ENCODE data around the gene KANSL1. TPM values are rescaled to one million over a fixed set of nuclear protein-coding genes. Genes with fewer than 3 reads are reported as not detected.
A peak's percentile ranks its signal among the peaks of the same experiment; 100 is the strongest.
"Not testable (repeated sequence)": the region's sequence is repeated elsewhere in the genome, so short reads cannot be mapped to it uniquely, and the experiment has no call there.

KANSL1 gene
- total RNA-seq, 1 donor from 2014 or later: 121 TPM

GRCh38 chr17:46108120-46108519 lies 85.1 kb downstream of the KANSL1 start:
- Mint-ChIP-seq H3K9me3 (no peaks in the 10 kb centered on the region), H3K36me3 (ENCODE audit: low read depth) (peaks cover 1% of the 10 kb centered on the region), H3K27ac (ENCODE audit: unreplicated experiment) (no peak overlapping the region), H3K4me1 (peaks cover 63% of the 10 kb centered on the region), H3K4me3 (no peak overlapping the region), H3K27me3 (ENCODE audit: low read depth) (no peaks in the 10 kb centered on the region)
- DNase-seq (ENCODE audit: low read depth, low spot score): no peak
- TF ChIP-seq CTCF (conservative IDR thresholded peaks at IDR 0.05): no peak

GRCh38 chr17:46106966-46107644 lies 86.1 kb downstream of the KANSL1 start:
- peak overlapping the region; percentile 76 for H3K27ac Mint-ChIP-seq (ENCODE audit: unreplicated experiment)
- H3K36me3 Mint-ChIP-seq (ENCODE audit: low read depth): no peaks in the 10 kb centered on the region
- no peak for TF ChIP-seq CTCF (conservative IDR thresholded peaks at IDR 0.05)
- H3K27me3 Mint-ChIP-seq (ENCODE audit: low read depth): no peaks in the 10 kb centered on the region
- DNase-seq (ENCODE audit: low read depth, low spot score): no peak
- H3K4me1 Mint-ChIP-seq: peaks cover 66% of the 10 kb centered on the region
- no peaks in the 10 kb centered on the region for H3K9me3 Mint-ChIP-seq
- H3K4me3 Mint-ChIP-seq: peak overlapping the region; percentile 53

GRCh38 chr17:46102806-46103205 lies 90.4 kb downstream of the KANSL1 start:
- H3K27me3 Mint-ChIP-seq (ENCODE audit: low read depth); DNase-seq (ENCODE audit: low read depth, low spot score); H3K36me3 Mint-ChIP-seq (ENCODE audit: low read depth); H3K9me3 Mint-ChIP-seq; H3K4me3 Mint-ChIP-seq; H3K27ac Mint-ChIP-seq (ENCODE audit: unreplicated experiment): not testable (repeated sequence)
- H3K4me1 Mint-ChIP-seq: peaks cover 58% of the 10 kb centered on the region

GRCh38 chr17:46101785-46102617 lies 91.2 kb downstream of the KANSL1 start:
- H3K4me3 Mint-ChIP-seq; H3K36me3 Mint-ChIP-seq (ENCODE audit: low read depth); H3K9me3 Mint-ChIP-seq; H3K27ac Mint-ChIP-seq (ENCODE audit: unreplicated experiment); DNase-seq (ENCODE audit: low read depth, low spot score); H3K27me3 Mint-ChIP-seq (ENCODE audit: low read depth): not testable (repeated sequence)
- peaks cover 50% of the 10 kb centered on the region for H3K4me1 Mint-ChIP-seq

- Mint-ChIP-seq H3K36me3 (ENCODE audit: low read depth) (no peaks in the 10 kb centered on the region), H3K9me3 (no peaks in the 10 kb centered on the region), H3K4me1 (peaks cover 43% of the 10 kb centered on the region), H3K4me3 (no peak overlapping the region), H3K27me3 (ENCODE audit: low read depth) (no peaks in the 10 kb centered on the region), H3K27ac (ENCODE audit: unreplicated experiment) (peak overlapping the region; percentile 91)
- TF ChIP-seq CTCF (conservative IDR thresholded peaks at IDR 0.05): no peak
- no peak for DNase-seq (ENCODE audit: low read depth, low spot score)
These were observed 92.6 kb downstream of the KANSL1 start for GRCh38 chr17:46100590-46100989.

- no peaks in the 10 kb centered on the region for H3K9me3 Mint-ChIP-seq
These were observed 93.4 kb downstream of the KANSL1 start for GRCh38 chr17:46099865-46100264.

More at GRCh38 chr17:46099865-46100264, 93.4 kb downstream of the KANSL1 start:
- Mint-ChIP-seq H3K36me3 (ENCODE audit: low read depth) (no peaks in the 10 kb centered on the region), H3K4me3 (no peak overlapping the region), H3K27me3 (ENCODE audit: low read depth) (no peaks in the 10 kb centered on the region), H3K27ac (ENCODE audit: unreplicated experiment) (no peak overlapping the region), H3K4me1 (peaks cover 48% of the 10 kb centered on the region)
- no peak for TF ChIP-seq CTCF (conservative IDR thresholded peaks at IDR 0.05)
- DNase-seq (ENCODE audit: low read depth, low spot score): no peak

Measured in neural crest cell (in vitro differentiated cells).